Measurements from ENCODE around the gene CEL. TPM values are rescaled to one million over a fixed set of nuclear protein-coding genes. Genes with fewer than 3 reads are reported as not detected.

Gene CEL
- total RNA-seq, 2 donors from 2014 or later, result 0.78 to 5.3 TPM

GRCh38 chr9:133098104-133098754 lies 36.4 kb downstream of the CEL start:
- no peak overlapping the region for H3K4me3 ChIP-seq
- H3K36me3 ChIP-seq, result peaks cover 56% of the 10 kb centered on the region
- H3K27me3 ChIP-seq (replicated peaks; ENCODE audit: insufficient read depth), result no peaks in the 10 kb centered on the region
- TF ChIP-seq CTCF (IDR thresholded peaks at IDR 0.05), result no peak
- no peaks in the 10 kb centered on the region for H3K4me1 ChIP-seq (ENCODE audit: control insufficient read depth in 1 of 2, low read depth in 2 of 2)
- no peak overlapping the region for H3K27ac ChIP-seq
- DNase-seq (ENCODE audit: low spot score) (no peak), ATAC-seq (ENCODE audit: insufficient number of reproducible peaks, low FRiP score, low read depth) (no peak)
- H3K9me3 ChIP-seq, result peaks cover 10% of the 10 kb centered on the region

GRCh38 chr9:133098871-133099270 lies 37.1 kb downstream of the CEL start:
- DNase-seq (ENCODE audit: low spot score) (no peak), ATAC-seq (ENCODE audit: insufficient number of reproducible peaks, low FRiP score, low read depth) (no peak)
- no peak overlapping the region for H3K27ac ChIP-seq
- H3K36me3 ChIP-seq, result peaks cover 58% of the 10 kb centered on the region
- TF ChIP-seq CTCF (IDR thresholded peaks at IDR 0.05), result no peak
- H3K27me3 ChIP-seq (replicated peaks; ENCODE audit: insufficient read depth), result no peaks in the 10 kb centered on the region
- no peak overlapping the region for H3K4me3 ChIP-seq
- no peaks in the 10 kb centered on the region for H3K4me1 ChIP-seq (ENCODE audit: control insufficient read depth in 1 of 2, low read depth in 2 of 2)
- peaks cover 10% of the 10 kb centered on the region for H3K9me3 ChIP-seq

- Histone ChIP-seq H3K27me3 (replicated peaks; ENCODE audit: insufficient read depth) (no peaks in the 10 kb centered on the region), H3K9me3 (peaks cover 10% of the 10 kb centered on the region), H3K4me3 (no peak overlapping the region), H3K4me1 (ENCODE audit: control insufficient read depth in 1 of 2, low read depth in 2 of 2) (no peaks in the 10 kb centered on the region), H3K27ac (no peak overlapping the region), H3K36me3 (peaks cover 69% of the 10 kb centered on the region)
- ATAC-seq (ENCODE audit: insufficient number of reproducible peaks, low FRiP score, low read depth) (no peak), DNase-seq (ENCODE audit: low spot score) (no peak)
- no peak for TF ChIP-seq CTCF (IDR thresholded peaks at IDR 0.05)
Measured at GRCh38 chr9:133099726-133100505, 38.1 kb downstream of the CEL start.

- H3K4me3 ChIP-seq, result no peak overlapping the region
- H3K4me1 ChIP-seq (ENCODE audit: control insufficient read depth in 1 of 2, low read depth in 2 of 2), result no peaks in the 10 kb centered on the region
- no peaks in the 10 kb centered on the region for H3K27me3 ChIP-seq (replicated peaks; ENCODE audit: insufficient read depth)
- DNase-seq (ENCODE audit: low spot score) (no peak), ATAC-seq (ENCODE audit: insufficient number of reproducible peaks, low FRiP score, low read depth) (no peak)
- H3K9me3 ChIP-seq, result peaks cover 8% of the 10 kb centered on the region
- no peak for TF ChIP-seq CTCF (IDR thresholded peaks at IDR 0.05)
- H3K27ac ChIP-seq, result no peak overlapping the region
- H3K36me3 ChIP-seq, result peaks cover 73% of the 10 kb centered on the region
Measured at GRCh38 chr9:133100506-133101355, 39.0 kb downstream of the CEL start.

Measured in thoracic aorta (tissue), 2 donors.